ENCODE data around the gene IL12RB2.
A peak's percentile ranks its signal among the peaks of the same experiment; 100 is the strongest.

Gene IL12RB2

GRCh38 chr1:67368046-67368514 is 60.4 kb downstream of the IL12RB2 start:
- H3K27me3 ChIP-seq (ENCODE audit: insufficient read depth, low read length): no peaks in the 10 kb centered on the region
- no peaks in the 10 kb centered on the region for H3K9me3 ChIP-seq (ENCODE audit: insufficient read depth, low read depth, low read length)
- H3K4me2 ChIP-seq (ENCODE audit: low read length): no peak overlapping the region
- no peak overlapping the region for H2BK5ac ChIP-seq (ENCODE audit: low read depth, low read length, poor library complexity)
- no peak overlapping the region for H3K27ac ChIP-seq (ENCODE audit: low read depth, low read length)
- no peak overlapping the region for H4K8ac ChIP-seq (ENCODE audit: low read depth, low read length)
- no peak overlapping the region for H2BK12ac ChIP-seq (ENCODE audit: low read length)
- H4K91ac ChIP-seq (ENCODE audit: low read depth, low read length): no peak overlapping the region
- no peak overlapping the region for H2BK120ac ChIP-seq (ENCODE audit: insufficient read depth, low read length, poor library complexity)
- H3K4ac ChIP-seq (ENCODE audit: low read depth, low read length): no peak overlapping the region
- no peak overlapping the region for H3K14ac ChIP-seq (ENCODE audit: low read length)
- no CpG with 5 or more reads among the region's 1 CpG for whole genome bisulfite sequencing (ENCODE audit: extremely low coverage, insufficient coverage, insufficient read length)
- H3K4me1 ChIP-seq (ENCODE audit: control insufficient read depth in 1 of 2, insufficient read depth in 2 of 2, low read length in 2 of 2): peaks cover 0 to 4% of the 10 kb centered on the region in 2 experiments
- H2AFZ ChIP-seq (ENCODE audit: insufficient read depth, low read length, poor library complexity): no peak overlapping the region
- no peaks in the 10 kb centered on the region for H3K79me2 ChIP-seq (ENCODE audit: control insufficient read depth, insufficient read depth, low read length, poor library complexity)
- no peaks in the 10 kb centered on the region for H3K79me1 ChIP-seq (ENCODE audit: low read length)
- H2AK5ac ChIP-seq (ENCODE audit: low read length): no peak overlapping the region
- no peak overlapping the region for H3K23ac ChIP-seq (ENCODE audit: low read length)
- no peak overlapping the region for H4K12ac ChIP-seq (ENCODE audit: low read depth, low read length)
- no peak for DNase-seq
- H3K4me3 ChIP-seq (ENCODE audit: low read depth, low read length): no peak overlapping the region
- H3K18ac ChIP-seq (ENCODE audit: low read length): no peak overlapping the region
- H3K9ac ChIP-seq (ENCODE audit: low read length): no peak overlapping the region
- H3K36me3 ChIP-seq (ENCODE audit: control insufficient read depth in 1 of 2, insufficient read depth in 2 of 2, low read length in 2 of 2): no peaks in the 10 kb centered on the region

GRCh38 chr1:67371043-67371442 is 63.4 kb downstream of the IL12RB2 start:
- H2AK5ac ChIP-seq (ENCODE audit: low read length): no peak overlapping the region
- H3K36me3 ChIP-seq (ENCODE audit: control insufficient read depth in 1 of 2, insufficient read depth in 2 of 2, low read length in 2 of 2): no peaks in the 10 kb centered on the region
- H4K12ac ChIP-seq (ENCODE audit: low read depth, low read length): no peak overlapping the region
- H3K79me1 ChIP-seq (ENCODE audit: low read length): no peaks in the 10 kb centered on the region
- H3K14ac ChIP-seq (ENCODE audit: low read length): no peak overlapping the region
- no peak overlapping the region for H2BK120ac ChIP-seq (ENCODE audit: insufficient read depth, low read length, poor library complexity)
- no peak overlapping the region for H3K4ac ChIP-seq (ENCODE audit: low read depth, low read length)
- no peak overlapping the region for H4K91ac ChIP-seq (ENCODE audit: low read depth, low read length)
- H3K18ac ChIP-seq (ENCODE audit: low read length): no peak overlapping the region
- no peak overlapping the region for H3K4me2 ChIP-seq (ENCODE audit: low read length)
- H3K9ac ChIP-seq (ENCODE audit: low read length): no peak overlapping the region
- H2BK12ac ChIP-seq (ENCODE audit: low read length): no peak overlapping the region
- DNase-seq: peak in 1 of 2 donors; percentile 63
- no CpG with 5 or more reads among the region's 2 CpGs for WGBS (ENCODE audit: extremely low coverage, insufficient coverage, insufficient read length)
- no peaks in the 10 kb centered on the region for H3K9me3 ChIP-seq (ENCODE audit: insufficient read depth, low read depth, low read length)
- no peak overlapping the region for H3K27ac ChIP-seq (ENCODE audit: low read depth, low read length)
- no peaks in the 10 kb centered on the region for H3K27me3 ChIP-seq (ENCODE audit: insufficient read depth, low read length)
- no peak overlapping the region for H2BK5ac ChIP-seq (ENCODE audit: low read depth, low read length, poor library complexity)
- peaks cover 2 to 6% of the 10 kb centered on the region in 2 experiments for H3K4me1 ChIP-seq (ENCODE audit: control insufficient read depth in 1 of 2, insufficient read depth in 2 of 2, low read length in 2 of 2)
- no peak overlapping the region for H4K8ac ChIP-seq (ENCODE audit: low read depth, low read length)
- H3K23ac ChIP-seq (ENCODE audit: low read length): no peak overlapping the region
- no peak overlapping the region for H3K4me3 ChIP-seq (ENCODE audit: low read depth, low read length)
- H2AFZ ChIP-seq (ENCODE audit: insufficient read depth, low read length, poor library complexity): no peak overlapping the region
- no peaks in the 10 kb centered on the region for H3K79me2 ChIP-seq (ENCODE audit: control insufficient read depth, insufficient read depth, low read length, poor library complexity)

GRCh38 chr1:67371681-67372080 is 64.0 kb downstream of the IL12RB2 start:
- no peak overlapping the region for H4K8ac ChIP-seq (ENCODE audit: low read depth, low read length)
- H3K79me1 ChIP-seq (ENCODE audit: low read length): no peaks in the 10 kb centered on the region
- peak; percentile 81 to 90 for DNase-seq
- no CpG with 5 or more reads among the region's 5 CpGs for WGBS (ENCODE audit: extremely low coverage, insufficient coverage, insufficient read length)
- H3K23ac ChIP-seq (ENCODE audit: low read length): no peak overlapping the region
- H4K91ac ChIP-seq (ENCODE audit: low read depth, low read length): no peak overlapping the region
- no peak overlapping the region for H3K4me3 ChIP-seq (ENCODE audit: low read depth, low read length)
- no peak overlapping the region for H2BK120ac ChIP-seq (ENCODE audit: insufficient read depth, low read length, poor library complexity)
- H3K4ac ChIP-seq (ENCODE audit: low read depth, low read length): no peak overlapping the region
- H3K18ac ChIP-seq (ENCODE audit: low read length): no peak overlapping the region
- no peaks in the 10 kb centered on the region for H3K27me3 ChIP-seq (ENCODE audit: insufficient read depth, low read length)
- H3K27ac ChIP-seq (ENCODE audit: low read depth, low read length): no peak overlapping the region
- no peak overlapping the region for H4K12ac ChIP-seq (ENCODE audit: low read depth, low read length)
- H3K4me1 ChIP-seq (ENCODE audit: control insufficient read depth in 1 of 2, insufficient read depth in 2 of 2, low read length in 2 of 2): peaks cover 5 to 11% of the 10 kb centered on the region in 2 experiments
- no peak overlapping the region for H3K9ac ChIP-seq (ENCODE audit: low read length)
- no peak overlapping the region for H3K14ac ChIP-seq (ENCODE audit: low read length)
- no peak overlapping the region for H2AK5ac ChIP-seq (ENCODE audit: low read length)
- H3K4me2 ChIP-seq (ENCODE audit: low read length): peak overlapping the region; percentile 16
- no peak overlapping the region for H2AFZ ChIP-seq (ENCODE audit: insufficient read depth, low read length, poor library complexity)
- H3K9me3 ChIP-seq (ENCODE audit: insufficient read depth, low read depth, low read length): no peaks in the 10 kb centered on the region
- no peaks in the 10 kb centered on the region for H3K79me2 ChIP-seq (ENCODE audit: control insufficient read depth, insufficient read depth, low read length, poor library complexity)
- H2BK5ac ChIP-seq (ENCODE audit: low read depth, low read length, poor library complexity): no peak overlapping the region
- H3K36me3 ChIP-seq (ENCODE audit: control insufficient read depth in 1 of 2, insufficient read depth in 2 of 2, low read length in 2 of 2): no peaks in the 10 kb centered on the region
- H2BK12ac ChIP-seq (ENCODE audit: low read length): no peak overlapping the region

- peak; percentile 84 to 97 for DNase-seq
- no peak overlapping the region for H3K23ac ChIP-seq (ENCODE audit: low read length)
- H3K4me2 ChIP-seq (ENCODE audit: low read length): no peak overlapping the region
These were observed 64.5 kb downstream of the IL12RB2 start for GRCh38 chr1:67372136-67372535.

More at GRCh38 chr1:67372136-67372535, 64.5 kb downstream of the IL12RB2 start:
- Histone ChIP-seq H3K18ac (ENCODE audit: low read length) (no peak overlapping the region), H3K4me3 (ENCODE audit: low read depth, low read length) (no peak overlapping the region), H3K79me1 (ENCODE audit: low read length) (no peaks in the 10 kb centered on the region), H3K4me1 (ENCODE audit: control insufficient read depth in 1 of 2, insufficient read depth in 2 of 2, low read length in 2 of 2) (peaks cover 5 to 11% of the 10 kb centered on the region in 2 experiments), H4K12ac (ENCODE audit: low read depth, low read length) (no peak overlapping the region), H3K9me3 (ENCODE audit: insufficient read depth, low read depth, low read length) (no peaks in the 10 kb centered on the region), H4K91ac (ENCODE audit: low read depth, low read length) (no peak overlapping the region), H3K14ac (ENCODE audit: low read length) (no peak overlapping the region), H3K27me3 (ENCODE audit: insufficient read depth, low read length) (no peaks in the 10 kb centered on the region), H2BK120ac (ENCODE audit: insufficient read depth, low read length, poor library complexity) (no peak overlapping the region), H2AFZ (ENCODE audit: insufficient read depth, low read length, poor library complexity) (no peak overlapping the region), H3K4ac (ENCODE audit: low read depth, low read length) (no peak overlapping the region), H2BK5ac (ENCODE audit: low read depth, low read length, poor library complexity) (no peak overlapping the region), H3K79me2 (ENCODE audit: control insufficient read depth, insufficient read depth, low read length, poor library complexity) (no peaks in the 10 kb centered on the region), H4K8ac (ENCODE audit: low read depth, low read length) (no peak overlapping the region), H3K27ac (ENCODE audit: low read depth, low read length) (no peak overlapping the region), H3K36me3 (ENCODE audit: control insufficient read depth in 1 of 2, insufficient read depth in 2 of 2, low read length in 2 of 2) (no peaks in the 10 kb centered on the region), H2AK5ac (ENCODE audit: low read length) (no peak overlapping the region), H2BK12ac (ENCODE audit: low read length) (no peak overlapping the region), H3K9ac (ENCODE audit: low read length) (no peak overlapping the region)
- WGBS (ENCODE audit: extremely low coverage, insufficient coverage, insufficient read length): no CpG with 5 or more reads among the region's 3 CpGs
